ENCODE measurements around the gene NFIX.
A peak's percentile ranks its signal among the peaks of the same experiment; 100 is the strongest.

NFIX gene

GRCh38 chr19:12990853-12991252 lies 4.4 kb upstream of the NFIX start:
- DNase-seq (ENCODE audit: low read depth, low spot score): no peak
- H3K4me3 ChIP-seq (ENCODE audit: low read depth, low read length): no peak overlapping the region
- no peak for TF ChIP-seq CTCF (IDR thresholded peaks at IDR 0.05; ENCODE audit: low read depth, low read length)
- in situ Hi-C loops (cut with HindIII; ENCODE audit: low sequenced_read_pairs): no loop called here

GRCh38 chr19:12991296-12991695 lies 4.0 kb upstream of the NFIX start:
- in situ Hi-C loops (cut with HindIII; ENCODE audit: low sequenced_read_pairs): no loop called here
- no peak for DNase-seq (ENCODE audit: low read depth, low spot score)
- TF ChIP-seq CTCF (IDR thresholded peaks at IDR 0.05; ENCODE audit: low read depth, low read length): no peak
- H3K4me3 ChIP-seq (ENCODE audit: low read depth, low read length): no peak overlapping the region

GRCh38 chr19:12992729-12993128 lies 2.5 kb upstream of the NFIX start:
- DNase-seq (ENCODE audit: low read depth, low spot score): no peak
- in situ Hi-C loops (cut with HindIII; ENCODE audit: low sequenced_read_pairs): no loop called here
- no peak for TF ChIP-seq CTCF (IDR thresholded peaks at IDR 0.05; ENCODE audit: low read depth, low read length)
- H3K4me3 ChIP-seq (ENCODE audit: low read depth, low read length): no peak overlapping the region

- in situ Hi-C loops (cut with HindIII; ENCODE audit: low sequenced_read_pairs): no loop called here
- DNase-seq (ENCODE audit: low read depth, low spot score): no peak
- no peak for TF ChIP-seq CTCF (IDR thresholded peaks at IDR 0.05; ENCODE audit: low read depth, low read length)
- no peak overlapping the region for H3K4me3 ChIP-seq (ENCODE audit: low read depth, low read length)
These were observed 1.7 kb upstream of the NFIX start for GRCh38 chr19:12993562-12993961.

GRCh38 chr19:12995596-12996405 lies 526 bp downstream of the NFIX start:
- H3K4me3 ChIP-seq (ENCODE audit: low read depth, low read length): peak overlapping the region; percentile 78
- no peak for DNase-seq (ENCODE audit: low read depth, low spot score)
- in situ Hi-C loops (cut with HindIII; ENCODE audit: low sequenced_read_pairs): no loop called here

GRCh38 chr19:12996406-12997094 lies 1.3 kb downstream of the NFIX start:
- DNase-seq (ENCODE audit: low read depth, low spot score): no peak
- no peak for TF ChIP-seq CTCF (IDR thresholded peaks at IDR 0.05; ENCODE audit: low read depth, low read length)
- peak overlapping the region; percentile 78 for H3K4me3 ChIP-seq (ENCODE audit: low read depth, low read length)
- in situ Hi-C loops (cut with HindIII; ENCODE audit: low sequenced_read_pairs): no loop called here

More at GRCh38 chr19:12995596-12996405, 526 bp downstream of the NFIX start:
- TF ChIP-seq CTCF (IDR thresholded peaks at IDR 0.05; ENCODE audit: low read depth, low read length): no peak

Measured in astrocyte of the spinal cord (primary cell).